Activated naive CD4-positive, alpha-beta T cell treated with Interleukin-2 at 50 U/mL for 16 hours (primary cell): ENCODE data around the gene EFR3B.
A peak's percentile ranks its signal among the peaks of the same experiment; 100 is the strongest.

Source experiments
- DNase-seq: peaks from one replicate; pipeline ENCODE4 v3.0.0-alpha.2; 2020

EFR3B gene

GRCh38 chr2:25036221-25036559 is 5.7 kb upstream of the EFR3B start:
- no peak for DNase-seq

GRCh38 chr2:25039126-25039525 is 2.8 kb upstream of the EFR3B start:
- no peak for DNase-seq

- peak; percentile 14 for DNase-seq
Observed at GRCh38 chr2:25041307-25041927, 459 bp upstream of the EFR3B start.

- DNase-seq: peak; percentile 11
Observed at GRCh38 chr2:25042321-25043240, 705 bp downstream of the EFR3B start.

GRCh38 chr2:25043241-25043867 is 1.5 kb downstream of the EFR3B start:
- DNase-seq: peak; percentile 45

GRCh38 chr2:25044011-25044410 is 2.1 kb downstream of the EFR3B start:
- DNase-seq: no peak

GRCh38 chr2:25044990-25045389 is 3.1 kb downstream of the EFR3B start:
- no peak for DNase-seq

- DNase-seq: no peak
Observed at GRCh38 chr2:25049422-25049821, 7.5 kb downstream of the EFR3B start.

- DNase-seq: no peak
Observed at GRCh38 chr2:25050128-25050527, 8.3 kb downstream of the EFR3B start.

GRCh38 chr2:25053041-25053440 is 11.2 kb downstream of the EFR3B start:
- no peak for DNase-seq

- no peak for DNase-seq
Observed at GRCh38 chr2:25054720-25055119, 12.8 kb downstream of the EFR3B start.

GRCh38 chr2:25055376-25055920 is 13.6 kb downstream of the EFR3B start:
- no peak for DNase-seq

- no peak for DNase-seq
Observed at GRCh38 chr2:25056098-25056821, 14.4 kb downstream of the EFR3B start.

GRCh38 chr2:25062511-25062917 is 20.6 kb downstream of the EFR3B start:
- no peak for DNase-seq

- no peak for DNase-seq
Observed at GRCh38 chr2:25063876-25064660, 22.2 kb downstream of the EFR3B start.

GRCh38 chr2:25065768-25066167 is 23.9 kb downstream of the EFR3B start:
- no peak for DNase-seq

GRCh38 chr2:25066455-25066854 is 24.6 kb downstream of the EFR3B start:
- no peak for DNase-seq

- DNase-seq: no peak
Observed at GRCh38 chr2:25068217-25068616, 26.3 kb downstream of the EFR3B start.

- no peak for DNase-seq
Observed at GRCh38 chr2:25071966-25072365, 30.1 kb downstream of the EFR3B start.

- no peak for DNase-seq
Observed at GRCh38 chr2:25072606-25073005, 30.7 kb downstream of the EFR3B start.

GRCh38 chr2:25073025-25073424 is 31.1 kb downstream of the EFR3B start:
- no peak for DNase-seq

- DNase-seq: no peak
Observed at GRCh38 chr2:25073914-25074313, 32.0 kb downstream of the EFR3B start.
